ENCODE results near the gene ST7. TPM values are rescaled to one million over a fixed set of nuclear protein-coding genes. Genes with fewer than 3 reads are reported as not detected.

ST7 gene
- total and polyA plus RNA-seq, 2 experiments from 2014 or later: 9.9 to 18.3 TPM

DNA sequence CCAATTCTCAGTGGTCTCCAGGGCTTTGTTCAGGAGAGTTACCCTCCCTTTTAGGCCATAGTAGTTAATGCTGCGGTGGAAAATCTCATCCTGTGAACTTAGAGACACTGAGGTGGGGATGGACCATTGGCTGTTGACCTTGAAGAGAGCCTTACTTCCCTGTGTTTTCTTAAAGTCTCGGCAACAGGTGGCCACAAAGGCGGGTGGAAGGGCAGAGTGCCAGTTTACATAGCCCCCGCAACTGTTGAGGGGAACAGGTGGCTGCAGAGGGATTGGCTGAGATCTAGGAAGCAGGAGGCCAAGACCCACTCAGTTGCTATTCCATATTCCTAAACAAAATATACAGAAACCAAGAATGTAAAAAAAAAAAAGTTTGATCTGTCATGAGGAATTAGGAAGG is 160.6 kb downstream of the ST7 start:
- no peaks in the 10 kb centered on the region for H3K27me3 ChIP-seq (ENCODE audit: insufficient read depth)
- no peak overlapping the region for H3K27ac Mint-ChIP-seq
- H3K27me3 Mint-ChIP-seq (ENCODE audit: insufficient read depth, low read depth, poor library complexity): peaks cover 6% of the 10 kb centered on the region
- H3K27ac ChIP-seq (ENCODE audit: low read depth): no peak overlapping the region
- peaks cover 2% of the 10 kb centered on the region; the same call in 1 of the 3 replicates for H3K9me3 Mint-ChIP-seq
- no peak overlapping the region for H3K4me3 ChIP-seq
- no peak for DNase-seq (ENCODE audit: low spot score)
- H3K36me3 Mint-ChIP-seq (ENCODE audit: low read depth): peaks cover 4% of the 10 kb centered on the region; the same call in 2 of the 3 replicates
- peaks cover 25% of the 10 kb centered on the region for H3K4me1 ChIP-seq (ENCODE audit: insufficient read depth)
- no peak for ATAC-seq
- H3K4me3 Mint-ChIP-seq: no peak overlapping the region
- H3K36me3 ChIP-seq (ENCODE audit: insufficient read depth): no peaks in the 10 kb centered on the region
- H4K20me1 ChIP-seq (replicated peaks; ENCODE audit: insufficient read depth): no peaks in the 10 kb centered on the region
- no peak overlapping the region for H2AFZ ChIP-seq
- H3K9me2 ChIP-seq (ENCODE audit: insufficient read depth): no peaks in the 10 kb centered on the region
- TF ChIP-seq ZNF462 (CRISPR knock-in tag; IDR thresholded peaks at IDR 0.05) (no peak), REST (IDR thresholded peaks at IDR 0.05; ENCODE audit: unreplicated experiment) (no peak), EZH2 (IDR thresholded peaks at IDR 0.05; ENCODE audit: low read depth, unreplicated experiment) (no peak), ETS1 (IDR thresholded peaks at IDR 0.05) (no peak), NANOG (IDR thresholded peaks at IDR 0.05; ENCODE audit: borderline replicate concordance) (no peak), POLR2AphosphoS5 (IDR thresholded peaks at IDR 0.05; ENCODE audit: low read depth) (no peak), CREB1 (CRISPR knock-in tag; IDR thresholded peaks at IDR 0.05; ENCODE audit: low read depth) (no peak), CTCF (conservative IDR thresholded peaks at IDR 0.05; ENCODE audit: low read depth in 2 of 2) (no peak), ZNF331 (CRISPR knock-in tag; IDR thresholded peaks at IDR 0.05; ENCODE audit: low read depth) (no peak), JUNB (IDR thresholded peaks at IDR 0.05; ENCODE audit: unreplicated experiment) (no peak), EZH2phosphoT487 (IDR thresholded peaks at IDR 0.05; ENCODE audit: unreplicated experiment) (no peak), STAT1 (IDR thresholded peaks at IDR 0.05; ENCODE audit: unreplicated experiment) (no peak), ZNF114 (CRISPR knock-in tag; IDR thresholded peaks at IDR 0.05) (no peak)
- H3K4me2 ChIP-seq: no peak overlapping the region
- H3K79me2 ChIP-seq (replicated peaks; ENCODE audit: insufficient read depth): no peaks in the 10 kb centered on the region
- H3F3A ChIP-seq (replicated peaks; ENCODE audit: low read depth): no peaks in the 10 kb centered on the region
- peaks cover 52% of the 10 kb centered on the region for H3K4me1 Mint-ChIP-seq
